Measurements from ENCODE around the gene CLMP.

CLMP gene

GRCh38 chr11:123214396-123214795, 19.3 kb upstream of the CLMP start:
- TF ChIP-seq EP300 (IDR thresholded peaks at IDR 0.05; ENCODE audit: borderline replicate concordance), result no peak

GRCh38 chr11:123213307-123213771, 18.3 kb upstream of the CLMP start:
- TF ChIP-seq RAD21 (IDR thresholded peaks at IDR 0.05; ENCODE audit: low read depth), result no peak
- no peak for TF ChIP-seq NFIC (IDR thresholded peaks at IDR 0.05)
- TF ChIP-seq CEBPB (IDR thresholded peaks at IDR 0.05), result no peak
- no peak for TF ChIP-seq CREB1 (IDR thresholded peaks at IDR 0.05; ENCODE audit: low read depth)
- TF ChIP-seq EP300 (IDR thresholded peaks at IDR 0.05; ENCODE audit: borderline replicate concordance), result no peak
- TF ChIP-seq REST (IDR thresholded peaks at IDR 0.05; ENCODE audit: low read depth), result no peak
- no peak for TF ChIP-seq ZBTB7A (IDR thresholded peaks at IDR 0.05; ENCODE audit: low read depth)
- TF ChIP-seq TCF12 (IDR thresholded peaks at IDR 0.05; ENCODE audit: low read depth), result no peak
- TF ChIP-seq MAX (IDR thresholded peaks at IDR 0.05), result no peak
- TF ChIP-seq FOXM1 (IDR thresholded peaks at IDR 0.05; ENCODE audit: borderline replicate concordance, low read depth), result no peak
- no peak for TF ChIP-seq EGR1 (IDR thresholded peaks at IDR 0.05)
- TF ChIP-seq TAF1 (IDR thresholded peaks at IDR 0.05; ENCODE audit: low read depth), result no peak
- no peak for TF ChIP-seq TEAD4 (IDR thresholded peaks at IDR 0.05)
- TF ChIP-seq USF1 (IDR thresholded peaks at IDR 0.05), result no peak
- TF ChIP-seq YY1 (IDR thresholded peaks at IDR 0.05; ENCODE audit: low read depth), result no peak

GRCh38 chr11:123212406-123212805, 17.4 kb upstream of the CLMP start:
- TF ChIP-seq CEBPB (IDR thresholded peaks at IDR 0.05) (no peak), REST (IDR thresholded peaks at IDR 0.05; ENCODE audit: low read depth) (no peak), YY1 (IDR thresholded peaks at IDR 0.05; ENCODE audit: low read depth) (no peak), USF1 (IDR thresholded peaks at IDR 0.05) (no peak), EP300 (IDR thresholded peaks at IDR 0.05; ENCODE audit: borderline replicate concordance) (no peak), RAD21 (IDR thresholded peaks at IDR 0.05; ENCODE audit: low read depth) (no peak), MAX (IDR thresholded peaks at IDR 0.05) (no peak), FOXM1 (IDR thresholded peaks at IDR 0.05; ENCODE audit: borderline replicate concordance, low read depth) (no peak), TCF12 (IDR thresholded peaks at IDR 0.05; ENCODE audit: low read depth) (no peak), TAF1 (IDR thresholded peaks at IDR 0.05; ENCODE audit: low read depth) (no peak)

GRCh38 chr11:123211981-123212380, 16.9 kb upstream of the CLMP start:
- TF ChIP-seq MAX (IDR thresholded peaks at IDR 0.05) (no peak), TEAD4 (IDR thresholded peaks at IDR 0.05) (no peak), ZBTB7A (IDR thresholded peaks at IDR 0.05; ENCODE audit: low read depth) (no peak), TAF1 (IDR thresholded peaks at IDR 0.05; ENCODE audit: low read depth) (no peak), CEBPB (IDR thresholded peaks at IDR 0.05) (no peak), YY1 (IDR thresholded peaks at IDR 0.05; ENCODE audit: low read depth) (no peak), FOXM1 (IDR thresholded peaks at IDR 0.05; ENCODE audit: borderline replicate concordance, low read depth) (no peak), CREB1 (IDR thresholded peaks at IDR 0.05; ENCODE audit: low read depth) (no peak), USF1 (IDR thresholded peaks at IDR 0.05) (no peak), TCF12 (IDR thresholded peaks at IDR 0.05; ENCODE audit: low read depth) (no peak)

GRCh38 chr11:123211149-123211852, 16.3 kb upstream of the CLMP start:
- TF ChIP-seq EP300 (IDR thresholded peaks at IDR 0.05; ENCODE audit: borderline replicate concordance) (no peak), TCF12 (IDR thresholded peaks at IDR 0.05; ENCODE audit: low read depth) (no peak), EGR1 (IDR thresholded peaks at IDR 0.05) (no peak), REST (IDR thresholded peaks at IDR 0.05; ENCODE audit: low read depth) (no peak), ZBTB7A (IDR thresholded peaks at IDR 0.05; ENCODE audit: low read depth) (no peak)
